GM19193 (cell line): ENCODE measurements around the gene ACP5.

ENCODE experiments used
- POLR2A ChIP-seq: IDR thresholded peaks from 4 replicates; pipeline ENCODE4 v1.6.1; 2011; ENCODE audit not compliant: insufficient read depth, insufficient read length; ENCODE audit errors: extremely low read depth

The ACP5 gene

GRCh38 chr19:11555246-11555645, 22.2 kb downstream of the ACP5 start:
- no peak for TF ChIP-seq POLR2A

- TF ChIP-seq POLR2A: no peak
These were observed 23.3 kb downstream of the ACP5 start for GRCh38 chr19:11554160-11554559.

- TF ChIP-seq POLR2A: no peak
These were observed 24.6 kb downstream of the ACP5 start for GRCh38 chr19:11552666-11553372.

GRCh38 chr19:11551603-11552235, 25.7 kb downstream of the ACP5 start:
- peak; percentile 25 for TF ChIP-seq POLR2A

GRCh38 chr19:11550265-11550664, 27.2 kb downstream of the ACP5 start:
- TF ChIP-seq POLR2A: no peak

- TF ChIP-seq POLR2A: no peak
These were observed 28.0 kb downstream of the ACP5 start for GRCh38 chr19:11549386-11549953.

- TF ChIP-seq POLR2A: no peak
These were observed 29.3 kb downstream of the ACP5 start for GRCh38 chr19:11547929-11548700.

GRCh38 chr19:11541238-11541637, 36.2 kb downstream of the ACP5 start:
- TF ChIP-seq POLR2A: no peak

GRCh38 chr19:11540645-11541044, 36.8 kb downstream of the ACP5 start:
- no peak for TF ChIP-seq POLR2A

GRCh38 chr19:11539495-11540365, 37.7 kb downstream of the ACP5 start:
- no peak for TF ChIP-seq POLR2A

GRCh38 chr19:11538232-11539036, 39.0 kb downstream of the ACP5 start, which contains the start of gene CNN1:
TSS of gene CNN1 (plus strand) at chr19:11538851. CDS start at chr19:11538928, 77 bp downstream.
- TF ChIP-seq POLR2A: no peak

GRCh38 chr19:11535792-11536595, 41.5 kb downstream of the ACP5 start:
- TF ChIP-seq POLR2A: peak; percentile 41

GRCh38 chr19:11534948-11535347, 42.5 kb downstream of the ACP5 start:
- no peak for TF ChIP-seq POLR2A
